TTC549 (cell line): ENCODE data around the gene CA10.

Experiments used
- FAIRE-seq: peaks from 2 replicates; lab custom pipeline; 2012; peaks lifted over from hg19 to GRCh38; lab: Jason Lieb, UNC

CA10 gene

DNA sequence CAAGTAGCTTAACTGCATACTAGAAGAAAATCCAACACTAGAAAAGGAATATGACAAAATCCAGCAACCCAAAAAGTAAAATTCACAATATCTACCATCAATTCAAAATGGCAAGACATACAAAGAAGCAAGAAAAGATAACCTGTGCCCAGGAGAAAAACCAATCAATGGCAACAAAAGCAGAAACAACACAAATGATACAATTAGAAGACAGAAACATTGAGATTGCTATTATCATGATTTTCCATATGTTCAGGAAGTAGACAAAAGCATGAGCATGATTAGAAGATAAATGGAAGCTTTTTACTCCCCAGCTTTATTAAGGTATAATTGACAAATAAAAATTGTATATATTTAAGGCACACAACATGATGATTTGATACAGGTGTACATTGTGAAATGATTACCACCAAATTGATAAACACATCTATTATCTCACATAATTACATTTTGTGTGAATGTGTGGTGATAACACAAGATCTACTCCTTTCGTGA lies 117.3 kb downstream of the CA10 start:
- FAIRE-seq: no peak

DNA sequence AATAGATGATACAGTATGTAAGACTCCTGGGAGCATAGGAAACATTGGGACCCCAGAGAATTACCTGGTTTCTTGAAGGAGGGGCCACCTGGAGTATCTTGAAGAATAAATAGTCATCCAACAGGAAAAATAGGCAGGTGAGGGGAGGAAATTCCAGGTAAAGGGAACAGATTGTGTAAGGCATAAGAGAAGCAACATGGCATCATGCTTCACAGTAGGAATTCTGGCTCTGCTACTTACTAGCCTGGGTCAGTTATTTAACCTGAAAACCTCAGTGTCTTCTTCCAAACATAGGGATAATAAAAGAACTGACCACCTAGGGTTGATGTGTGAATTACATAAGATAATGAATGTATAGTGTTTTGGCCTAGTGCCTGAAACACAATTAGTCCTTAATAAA lies 122.1 kb downstream of the CA10 start:
- no peak for FAIRE-seq

DNA sequence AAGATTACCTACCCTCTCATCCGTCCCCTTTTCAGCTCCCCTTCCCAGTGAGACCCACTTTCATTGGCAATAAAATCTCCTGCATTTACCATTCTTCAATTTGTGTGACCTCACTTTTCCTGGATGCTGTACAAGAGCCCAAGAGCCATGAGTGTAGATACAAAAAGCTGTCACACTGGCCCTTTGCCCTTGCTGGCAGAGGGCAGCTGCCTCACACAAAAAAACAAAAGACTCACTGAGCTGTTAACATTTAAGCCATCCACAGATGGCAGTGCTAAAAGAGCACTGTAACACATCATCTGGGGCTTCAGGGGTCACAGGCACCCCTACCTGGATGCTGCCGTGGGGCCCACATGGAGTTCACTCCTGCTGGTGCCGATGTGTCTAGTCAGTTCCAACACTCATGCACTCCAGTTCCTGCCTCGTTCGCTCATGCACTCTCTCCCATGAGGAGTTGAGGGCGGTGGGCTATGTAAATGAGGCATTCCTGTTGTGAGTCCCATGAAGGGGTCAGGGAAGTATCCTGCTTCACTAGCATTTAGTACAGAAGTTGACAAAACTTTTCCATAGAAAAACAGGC lies 123.1 kb downstream of the CA10 start:
- no peak for FAIRE-seq

DNA sequence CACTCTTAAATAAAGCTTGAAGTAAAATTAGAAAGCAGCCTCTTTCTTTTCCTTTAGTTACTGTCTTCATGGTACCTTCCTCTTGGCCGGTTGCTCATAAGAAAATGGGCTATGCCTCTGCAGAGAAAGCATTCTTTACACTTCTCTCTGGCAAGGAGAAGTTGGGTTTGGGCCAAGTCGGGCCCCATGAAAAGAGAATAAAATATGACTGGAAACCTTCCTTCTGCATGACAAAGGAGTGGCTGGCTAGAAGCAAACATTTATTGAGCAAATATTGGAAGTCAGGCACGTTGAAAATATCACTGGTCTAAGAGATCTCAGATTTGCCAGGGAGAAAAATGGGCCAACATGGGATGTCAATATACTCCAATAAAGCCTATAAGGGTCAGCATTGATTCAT lies 126.1 kb downstream of the CA10 start:
- FAIRE-seq: no peak

DNA sequence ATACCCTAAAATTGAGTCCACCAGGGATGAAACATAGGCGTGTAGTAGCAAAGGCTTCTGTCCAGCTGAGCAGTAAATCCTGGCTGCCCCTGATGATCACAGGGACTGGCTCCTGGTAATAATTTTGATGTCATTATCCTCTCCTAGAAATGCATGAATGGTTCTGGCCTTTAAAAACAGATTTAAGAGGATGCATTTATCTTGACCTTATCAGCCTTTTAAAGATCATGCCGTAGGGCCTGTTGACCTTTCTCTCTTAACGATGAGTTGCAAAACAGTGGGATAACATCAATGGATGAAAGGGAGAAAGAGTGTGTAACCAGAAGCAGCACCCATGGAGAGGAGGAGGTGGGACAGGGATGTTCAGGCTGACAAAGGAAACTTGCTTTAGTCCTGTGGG lies 128.5 kb downstream of the CA10 start:
- no peak for FAIRE-seq

DNA sequence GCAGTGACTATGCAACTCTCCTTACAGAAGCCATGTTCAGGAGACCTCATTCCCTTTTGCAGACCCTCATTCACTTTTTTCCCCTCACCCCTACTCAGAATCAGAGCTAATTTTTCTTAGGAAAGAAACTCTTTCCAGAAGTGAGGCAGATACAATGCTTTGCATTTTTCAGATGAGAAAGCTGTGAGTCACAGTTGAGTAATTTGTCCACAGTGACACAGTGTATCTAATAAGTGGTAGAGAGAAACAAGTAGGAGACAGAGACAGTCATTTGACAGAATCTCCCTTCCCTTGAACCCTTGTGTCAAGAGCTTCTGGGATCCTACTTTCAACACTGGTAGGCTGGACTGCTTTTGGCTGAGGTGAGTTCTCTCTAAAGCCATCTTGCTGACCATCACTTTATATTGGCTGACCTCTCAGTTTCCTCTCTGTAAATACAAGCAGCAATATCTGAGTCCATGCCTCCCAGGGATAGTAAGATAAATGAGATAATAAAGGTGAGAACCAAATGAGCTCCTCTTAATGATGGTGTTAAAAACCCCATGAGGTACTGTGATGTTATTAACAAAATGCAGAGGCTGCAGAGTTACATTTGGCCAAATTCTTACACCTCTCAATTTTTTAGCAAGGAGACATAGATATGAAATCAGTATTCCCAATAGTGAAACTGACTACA lies 130.8 kb downstream of the CA10 start:
- no peak for FAIRE-seq

DNA sequence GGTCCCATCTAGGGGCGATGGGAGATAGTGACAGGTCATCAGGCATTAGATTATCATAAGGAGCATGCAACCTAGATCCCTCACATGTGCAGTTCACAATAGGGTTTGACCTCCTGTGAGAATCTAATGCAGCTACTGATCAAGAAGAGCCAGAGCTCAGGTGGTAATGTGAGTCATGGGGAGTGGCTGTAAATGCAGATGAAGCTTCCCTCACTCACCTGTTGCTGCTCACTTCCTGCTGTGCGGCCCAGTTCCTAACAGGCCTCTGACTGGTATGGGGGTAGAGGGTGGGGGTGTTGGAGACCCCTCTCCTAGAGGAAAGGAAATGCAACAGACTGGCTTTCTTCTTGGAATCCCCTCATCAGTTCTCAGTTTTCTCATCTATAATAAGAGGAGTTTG lies 131.4 kb downstream of the CA10 start:
- no peak for FAIRE-seq

DNA sequence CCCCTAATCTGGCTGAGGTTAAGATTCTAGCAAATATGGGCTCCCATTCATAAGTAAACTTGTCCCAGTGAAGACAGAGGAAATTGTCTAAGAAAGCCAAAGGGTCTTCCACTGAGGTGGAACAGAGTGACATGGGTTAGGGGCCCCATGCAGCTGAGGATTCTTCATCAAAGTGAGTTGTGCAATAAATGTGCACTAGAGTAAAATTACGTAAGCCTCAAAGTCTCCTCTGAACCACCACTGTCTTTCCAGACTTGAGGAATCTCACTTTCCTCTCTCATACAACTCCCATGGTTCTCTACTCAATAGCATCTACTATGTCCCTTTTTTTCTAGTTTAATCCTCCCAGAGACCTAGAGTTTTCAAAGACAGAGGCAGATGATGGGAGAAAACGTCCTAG lies 132.4 kb downstream of the CA10 start:
- FAIRE-seq: no peak

DNA sequence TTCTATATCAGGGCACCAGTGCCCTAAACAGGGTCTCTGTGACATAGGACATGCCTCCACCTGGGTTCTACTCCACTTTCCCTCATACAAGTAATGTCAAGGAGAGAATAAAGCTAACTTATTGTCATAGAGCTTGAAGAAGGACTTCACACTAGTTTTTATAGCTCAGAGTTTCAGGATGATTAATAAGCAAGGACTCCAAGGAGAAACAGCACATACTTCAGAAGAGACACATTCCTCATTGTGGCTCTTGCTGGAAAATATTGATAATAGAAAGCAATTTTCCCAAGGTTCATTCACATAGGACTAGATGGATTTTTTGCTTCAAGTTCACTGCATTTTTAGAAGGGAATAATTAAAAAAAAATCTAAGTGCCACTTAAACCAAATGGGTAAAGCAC lies 133.3 kb downstream of the CA10 start:
- FAIRE-seq: no peak

DNA sequence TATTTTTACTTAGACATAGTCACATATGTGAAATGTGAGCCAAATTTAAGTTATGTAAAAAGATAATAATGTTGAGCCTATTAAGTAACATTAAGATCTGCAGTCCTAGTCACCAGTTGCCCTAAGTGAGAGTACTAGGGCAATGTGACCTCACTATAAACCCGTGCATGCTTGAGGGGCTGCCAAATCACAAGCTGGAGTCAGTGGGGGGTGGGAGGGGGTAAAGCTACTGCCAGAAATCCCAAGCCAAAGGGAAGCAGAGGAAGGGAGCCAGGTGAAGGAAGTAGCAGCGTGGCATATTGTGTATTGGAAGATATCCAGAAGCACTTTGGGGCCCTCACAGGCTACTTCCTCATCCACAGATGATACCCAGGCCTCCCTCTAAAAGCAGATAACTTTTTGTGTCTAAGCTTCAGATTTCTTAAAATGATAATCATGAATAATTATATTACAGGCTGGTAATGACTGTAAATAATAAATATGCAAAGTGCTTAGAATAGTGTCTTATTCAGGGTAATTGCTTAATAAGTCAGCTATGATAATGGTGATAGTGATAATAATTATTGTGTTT lies 134.1 kb downstream of the CA10 start:
- FAIRE-seq: no peak

DNA sequence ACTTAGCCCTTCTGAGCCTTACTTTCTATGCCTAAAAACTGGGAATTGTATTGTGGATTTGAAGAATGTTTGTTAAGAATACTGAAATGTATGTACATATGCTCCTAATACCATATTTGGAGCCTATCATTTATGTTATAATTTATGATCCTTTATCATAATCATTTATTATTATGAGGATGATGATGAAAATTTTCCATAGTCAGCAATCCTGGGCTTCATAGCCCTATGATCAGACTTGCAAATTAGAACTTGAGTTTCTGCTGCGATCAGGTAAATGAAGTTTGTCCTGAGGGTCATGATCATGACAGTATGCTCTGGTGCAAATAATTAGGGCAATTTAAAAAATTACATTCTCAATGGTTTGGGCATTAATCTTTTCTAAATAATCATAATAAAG lies 147.4 kb downstream of the CA10 start:
- FAIRE-seq: no peak

DNA sequence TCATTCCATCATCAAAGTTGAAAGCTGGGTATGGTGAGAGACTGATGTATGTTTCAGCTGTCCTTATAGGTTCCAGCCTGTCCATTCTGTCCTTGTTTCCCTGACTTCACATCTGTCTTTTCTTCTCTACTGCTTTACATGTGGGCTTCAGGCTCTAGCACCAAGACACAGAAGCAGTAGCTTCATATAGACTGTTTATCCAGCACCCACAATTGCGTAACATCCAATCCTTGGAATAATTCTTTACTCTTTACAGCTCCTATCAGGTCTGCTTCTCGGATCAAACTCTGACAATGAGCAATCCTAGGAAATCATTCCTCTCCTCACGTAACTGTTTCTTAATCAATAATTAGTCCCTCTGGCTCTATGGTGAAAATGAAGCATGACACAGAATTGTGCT lies 158.9 kb downstream of the CA10 start:
- FAIRE-seq: no peak

DNA sequence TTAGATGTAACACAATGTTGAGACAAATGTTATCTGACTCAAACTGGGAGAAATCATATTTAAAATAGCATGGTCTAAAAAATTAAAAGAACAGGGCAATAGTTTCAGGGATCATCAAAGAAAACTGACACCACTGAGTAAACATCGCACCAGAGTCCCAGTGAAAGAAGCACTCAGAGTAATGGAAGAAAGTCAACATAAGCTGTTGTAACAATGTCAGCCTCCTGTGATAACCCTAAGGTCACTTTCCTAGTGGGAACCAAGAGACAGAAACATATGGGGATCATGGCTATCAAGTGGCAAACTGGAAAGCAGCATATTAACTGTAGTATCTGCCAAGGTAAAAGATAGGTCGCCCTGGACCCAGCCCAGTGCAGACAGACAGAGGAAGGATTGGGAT lies 160.8 kb downstream of the CA10 start:
- no peak for FAIRE-seq

DNA sequence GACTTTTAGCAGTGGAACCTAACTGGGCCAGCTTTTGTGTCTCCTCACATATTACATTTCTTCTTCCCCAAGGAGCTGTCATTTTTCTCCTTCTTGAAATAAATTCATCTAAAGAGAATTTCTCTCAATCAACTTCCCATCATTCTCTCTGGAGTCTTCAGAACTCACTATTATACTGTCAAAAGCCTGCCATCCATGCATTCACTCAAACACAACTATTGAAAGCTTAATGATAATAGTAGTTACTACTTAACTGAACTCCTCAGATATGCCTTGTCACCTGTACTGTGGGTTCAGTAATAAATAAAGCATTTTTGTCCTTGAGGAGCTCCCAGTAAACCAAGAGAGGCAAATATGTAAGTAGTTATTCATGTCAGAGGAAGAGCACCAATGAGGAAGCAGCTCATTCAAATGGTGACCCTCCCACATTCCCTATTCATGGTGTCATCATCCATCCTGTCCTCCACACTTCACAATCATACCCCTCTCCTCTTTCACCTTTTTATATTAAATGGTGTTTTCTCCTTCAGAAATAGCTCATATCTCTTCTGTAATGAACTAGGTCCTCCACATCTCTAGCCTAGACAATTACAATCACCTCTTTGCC lies 162.6 kb downstream of the CA10 start:
- FAIRE-seq: no peak

DNA sequence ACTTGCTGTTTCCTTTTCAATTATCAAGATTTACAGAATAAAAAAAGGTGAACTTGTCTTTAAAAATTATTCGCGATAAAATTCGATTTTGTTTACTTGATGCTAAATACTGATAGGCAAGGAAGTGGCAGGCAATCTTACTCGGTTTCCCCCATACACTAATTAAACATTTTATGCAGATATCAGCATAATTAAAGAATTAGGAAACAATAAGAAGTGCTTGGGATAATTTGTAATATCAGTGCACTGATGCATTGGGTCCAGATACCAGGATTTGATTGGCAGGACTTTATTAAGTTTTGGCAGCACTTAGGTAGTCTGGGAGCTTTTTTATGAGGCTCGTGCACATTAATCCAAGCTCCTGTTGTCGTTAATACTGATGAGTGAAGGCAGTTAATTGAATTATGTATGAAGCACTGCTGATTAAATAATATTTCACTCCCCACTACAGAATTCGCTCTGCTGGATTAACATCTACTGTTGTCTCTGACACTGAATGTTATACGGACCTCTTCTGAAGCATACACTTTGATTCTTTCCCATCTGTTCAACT lies 165.6 kb downstream of the CA10 start:
- no peak for FAIRE-seq

DNA sequence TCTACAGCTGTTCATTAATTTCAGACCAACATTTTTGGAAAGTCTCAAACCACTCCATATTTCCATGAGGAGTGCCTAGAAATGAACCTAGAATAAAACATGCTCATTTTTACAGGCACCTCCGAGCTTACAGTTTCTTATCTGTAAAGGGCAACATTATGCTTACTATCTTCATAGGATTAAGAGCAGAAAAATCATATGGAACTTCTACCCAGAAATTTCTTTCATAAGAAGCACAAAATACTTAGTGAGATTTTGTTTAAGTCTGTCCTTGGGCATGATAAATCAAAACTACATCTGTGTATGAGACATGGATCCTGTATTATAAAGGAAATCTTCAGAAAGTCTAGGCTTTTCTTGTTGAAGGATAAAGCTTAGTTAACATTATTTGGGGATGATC lies 187.4 kb downstream of the CA10 start:
- no peak for FAIRE-seq

DNA sequence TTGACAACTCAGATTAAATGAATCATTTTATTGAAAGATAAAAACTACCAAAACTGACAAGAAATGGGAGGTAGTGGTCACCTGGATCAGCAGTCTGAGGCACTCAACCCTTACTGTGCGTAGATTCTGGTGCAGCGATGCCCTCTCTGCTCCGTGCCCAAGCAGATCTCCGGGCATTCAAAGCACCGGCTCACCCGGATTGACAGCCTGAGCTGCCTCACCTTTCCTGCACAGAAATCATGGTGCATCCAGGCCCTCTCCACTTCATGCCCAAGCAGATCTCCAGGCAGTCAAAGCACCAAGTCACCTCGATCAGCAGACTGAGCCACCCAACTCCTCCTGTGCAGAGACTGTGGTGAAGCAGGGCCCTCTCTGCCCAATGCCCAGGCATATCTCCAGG lies 196.8 kb downstream of the CA10 start:
- FAIRE-seq: no peak

DNA sequence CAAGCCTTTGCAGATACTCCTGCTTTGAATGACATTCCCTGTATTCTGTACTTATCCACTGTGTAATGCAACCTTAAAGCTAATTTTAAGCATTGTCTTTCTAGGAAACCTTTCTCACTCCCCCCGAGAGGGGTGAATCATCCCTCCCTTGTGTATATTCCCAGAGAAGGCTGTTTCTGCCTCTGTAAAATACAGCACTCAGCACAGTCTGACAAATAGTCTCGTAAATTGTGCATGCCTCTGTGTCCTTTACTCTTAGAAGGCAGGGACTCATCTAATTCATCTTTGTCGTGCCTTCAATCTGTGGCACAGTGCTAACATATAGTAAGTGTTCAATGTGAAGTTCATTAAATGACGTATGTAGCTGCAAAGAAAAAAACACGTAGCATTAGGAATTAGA lies 200.7 kb downstream of the CA10 start:
- no peak for FAIRE-seq

DNA sequence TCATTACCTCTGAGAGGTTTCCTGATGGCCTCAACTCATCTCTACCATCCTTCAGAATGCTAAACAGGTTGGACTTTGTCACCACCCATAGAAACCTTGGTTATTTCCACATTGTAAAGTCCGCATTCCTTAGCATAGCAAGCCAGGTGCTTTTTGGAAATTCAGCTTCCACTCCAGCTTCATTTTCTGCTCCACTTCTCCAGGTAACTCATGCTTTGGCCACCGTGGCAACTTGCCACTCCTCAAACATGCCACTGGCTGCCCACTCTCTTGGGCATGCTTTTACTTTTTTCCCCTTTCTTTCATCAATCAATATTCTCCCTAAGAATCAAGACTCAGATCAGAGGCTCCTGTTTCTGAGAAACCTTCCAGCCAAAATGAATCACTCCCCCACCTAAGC lies 203.3 kb downstream of the CA10 start:
- no peak for FAIRE-seq

DNA sequence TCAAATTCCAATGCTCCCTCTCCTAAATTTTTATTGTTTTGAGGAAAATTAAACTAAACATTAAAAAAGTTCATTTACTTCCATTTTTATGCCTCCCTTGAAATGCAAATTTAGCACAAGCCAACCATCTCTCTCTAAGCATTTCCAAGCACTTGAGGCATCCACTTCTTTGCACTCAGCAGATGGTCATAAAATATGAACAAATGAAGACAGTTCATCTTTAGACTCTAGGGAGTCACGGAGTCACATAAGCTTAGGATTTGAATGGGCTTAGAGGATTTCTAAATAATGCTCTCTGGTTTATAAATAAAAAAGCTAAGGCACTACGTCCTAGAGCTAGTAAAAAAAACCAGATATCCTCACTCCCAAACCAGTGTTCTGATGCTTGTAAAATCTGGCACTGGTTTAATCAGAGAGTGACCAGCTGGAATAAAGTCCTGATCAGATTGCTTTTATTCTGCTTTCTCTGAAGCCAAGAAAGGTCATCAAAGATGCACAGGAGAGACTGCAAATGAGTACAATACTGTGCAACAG lies 204.2 kb downstream of the CA10 start:
- FAIRE-seq: no peak

DNA sequence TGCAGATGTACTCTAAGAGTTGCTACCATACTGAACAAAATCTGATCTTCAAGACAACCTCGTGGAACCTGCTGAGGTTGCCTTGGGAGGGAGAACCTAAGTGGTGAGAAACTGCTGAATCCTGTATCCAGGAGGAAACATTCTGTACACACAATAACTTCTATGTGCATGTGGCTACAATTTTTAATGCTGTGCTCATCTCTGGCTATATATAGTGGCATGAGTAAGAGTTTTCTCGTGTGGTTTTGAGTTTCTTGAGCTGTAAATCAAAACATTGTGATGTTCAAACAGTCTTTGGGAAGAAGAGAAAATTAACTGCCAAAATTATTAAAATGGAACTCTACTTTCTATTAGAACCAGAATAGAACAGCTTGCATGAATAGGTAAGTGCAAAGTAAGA lies 206.8 kb downstream of the CA10 start:
- FAIRE-seq: no peak

DNA sequence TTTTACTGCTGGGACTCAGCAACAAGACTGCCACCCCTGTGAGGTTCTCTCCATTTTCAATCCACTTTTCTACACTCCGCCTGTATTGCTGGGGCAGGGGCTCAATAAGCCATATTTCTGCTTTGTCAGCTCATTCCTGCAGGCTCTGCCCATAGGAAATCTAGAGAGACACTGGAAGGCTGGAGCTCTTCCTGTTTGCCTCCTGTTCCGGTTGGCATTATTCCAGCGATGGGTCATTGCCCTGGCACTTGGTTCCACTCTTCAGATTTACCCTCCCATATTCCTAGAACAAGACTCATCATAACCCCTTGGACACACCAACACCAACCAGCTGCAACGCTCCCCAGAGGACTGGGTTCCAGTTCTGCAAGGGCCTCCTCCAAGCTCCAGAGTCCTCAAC lies 210.4 kb downstream of the CA10 start:
- FAIRE-seq: no peak

DNA sequence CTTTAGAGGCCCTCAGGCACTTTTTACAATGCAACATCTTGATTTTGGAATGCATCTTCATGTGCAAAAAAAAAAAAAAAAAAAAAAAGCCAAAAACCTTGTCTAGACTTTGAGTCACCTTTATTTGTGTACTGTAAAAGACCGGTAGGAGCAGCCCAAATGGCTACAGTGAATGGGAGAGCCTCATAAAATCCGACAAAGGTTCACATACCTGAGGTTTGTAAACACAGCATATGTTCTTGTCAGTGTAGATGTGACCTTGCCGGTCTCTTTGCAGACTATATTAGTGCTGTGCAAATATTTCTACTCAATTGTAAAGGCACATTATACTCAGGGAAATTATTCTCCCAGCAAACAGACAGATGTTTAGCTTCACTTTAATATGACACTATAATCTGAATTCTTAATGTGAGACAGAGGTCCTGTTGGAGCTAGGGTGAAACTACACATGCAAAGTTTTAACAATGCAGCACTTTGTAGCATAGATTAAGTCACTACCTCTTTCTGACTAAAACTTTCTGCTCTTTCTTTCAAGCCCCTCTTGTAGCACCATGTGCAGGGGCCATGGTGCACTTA lies 211.3 kb downstream of the CA10 start:
- FAIRE-seq: no peak
